Hematopoietic multipotent progenitor cell (in vitro differentiated cells): ENCODE data around the gene SRSF7. TPM values are rescaled to one million over a fixed set of nuclear protein-coding genes. Genes with fewer than 3 reads are reported as not detected.
A peak's percentile ranks its signal among the peaks of the same experiment; 100 is the strongest.
"Not testable (repeated sequence)": the region's sequence is repeated elsewhere in the genome, so short reads cannot be mapped to it uniquely, and the experiment has no call there.

ENCODE experiments used
- DNase-seq, 3 donors: peaks; one replicate each; pipeline ENCODE4 v3.0.0-alpha.2; 2011 to 2015; ENCODE audit warnings: low read depth in 2 of 3, low spot score in 2 of 3
- total RNA-seq: library from RNA; depleted of rRNA; stranded (reverse); fragments of >200 nt; gene quantifications from one replicate; pipeline ENCODE4 v1.2.3, GENCODE V29; 2012

The SRSF7 gene
- total RNA-seq, 1 donor: 93.2 TPM

DNA sequence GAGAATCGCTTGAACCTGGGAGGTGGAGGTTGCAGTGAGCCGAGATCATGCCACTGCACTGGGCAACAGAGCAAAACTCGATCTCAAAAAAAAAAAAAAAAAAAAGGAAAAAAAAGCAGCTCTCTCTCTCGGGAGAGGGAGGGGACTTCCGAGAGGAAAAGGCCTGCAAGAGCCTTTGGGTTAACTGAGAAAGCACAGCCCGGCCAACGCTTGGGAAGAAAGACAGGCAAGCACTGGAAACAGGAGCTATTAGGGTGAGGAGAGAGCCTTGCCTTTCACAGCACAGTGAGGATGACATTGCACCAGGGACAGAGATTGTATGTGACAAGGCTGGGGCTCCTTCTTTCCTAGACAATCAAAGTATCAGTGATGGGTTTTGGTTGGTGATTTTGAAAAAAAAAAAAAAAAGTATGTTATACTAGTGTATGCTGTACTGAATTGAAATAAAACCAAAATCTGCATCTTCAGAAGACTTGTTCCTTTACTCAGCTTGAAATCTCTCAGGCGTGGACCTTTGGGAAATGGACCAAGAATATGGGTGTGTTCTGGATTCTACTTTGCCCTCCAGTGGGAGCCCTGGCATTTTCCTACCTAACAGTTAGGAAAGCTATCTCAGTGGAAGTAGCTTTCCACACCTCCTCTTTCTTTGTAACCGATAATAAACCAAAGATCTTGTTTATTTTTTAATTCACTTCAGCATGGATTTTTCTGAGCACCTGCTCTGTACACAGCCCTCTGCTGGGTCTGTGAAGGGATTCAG, 16.7 kb downstream of the SRSF7 start:
- no peak for DNase-seq

DNA sequence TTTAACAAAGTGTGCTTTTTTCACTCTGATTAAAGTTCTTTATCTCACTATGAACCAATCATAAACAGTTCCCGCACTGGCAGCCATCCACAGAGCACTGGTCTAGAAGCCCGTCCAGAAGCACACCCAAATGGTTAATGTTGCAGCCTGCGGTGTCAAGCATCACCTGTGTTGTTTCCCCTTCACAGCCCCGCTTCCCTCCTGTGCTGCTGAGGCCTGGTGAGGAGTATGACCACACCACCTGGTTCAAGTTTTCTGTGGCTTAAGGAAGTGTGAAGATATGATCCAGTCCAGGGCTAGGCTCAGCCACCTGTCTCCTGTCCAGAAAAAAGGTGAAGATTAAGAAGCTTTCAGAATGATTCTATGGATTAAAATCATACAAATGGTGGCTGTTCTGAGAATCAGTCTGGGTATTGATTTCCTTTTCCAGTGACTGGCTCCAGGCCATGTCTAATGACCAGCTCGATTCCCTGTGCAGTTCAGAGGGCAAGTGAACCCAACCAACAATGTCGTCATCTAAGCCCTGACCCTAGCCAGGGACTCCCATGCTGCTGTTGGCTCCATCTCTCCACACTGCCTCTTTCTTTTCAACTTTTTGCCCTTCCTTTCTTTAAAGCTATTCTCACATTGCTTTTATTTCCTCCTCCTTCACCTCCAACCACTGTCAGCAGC, 17.7 kb downstream of the SRSF7 start:
- no peak for DNase-seq

DNA sequence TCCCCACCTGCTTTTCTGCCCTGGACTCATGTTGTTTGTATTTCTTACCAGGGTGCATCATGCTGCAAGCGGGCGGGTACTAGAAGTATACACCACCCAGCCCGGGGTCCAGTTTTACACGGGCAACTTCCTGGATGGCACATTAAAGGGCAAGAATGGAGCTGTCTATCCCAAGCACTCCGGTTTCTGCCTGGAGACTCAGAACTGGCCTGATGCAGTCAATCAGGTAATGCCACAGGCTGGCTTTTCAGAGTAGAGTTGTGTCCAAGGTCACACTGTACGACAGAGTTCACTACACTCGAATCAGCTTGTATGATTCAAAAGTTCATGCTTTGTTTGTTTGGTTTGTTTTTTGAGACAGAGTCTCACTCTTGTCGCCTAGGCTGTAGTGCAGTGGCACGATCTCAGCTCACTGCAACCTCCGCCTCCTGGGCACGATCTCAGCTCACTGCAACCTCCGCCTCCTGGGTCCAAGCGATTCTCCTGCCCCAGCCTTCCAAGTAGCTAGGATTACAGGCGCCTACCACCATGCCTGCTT, 19.4 kb downstream of the SRSF7 start:
- no peak for DNase-seq

DNA sequence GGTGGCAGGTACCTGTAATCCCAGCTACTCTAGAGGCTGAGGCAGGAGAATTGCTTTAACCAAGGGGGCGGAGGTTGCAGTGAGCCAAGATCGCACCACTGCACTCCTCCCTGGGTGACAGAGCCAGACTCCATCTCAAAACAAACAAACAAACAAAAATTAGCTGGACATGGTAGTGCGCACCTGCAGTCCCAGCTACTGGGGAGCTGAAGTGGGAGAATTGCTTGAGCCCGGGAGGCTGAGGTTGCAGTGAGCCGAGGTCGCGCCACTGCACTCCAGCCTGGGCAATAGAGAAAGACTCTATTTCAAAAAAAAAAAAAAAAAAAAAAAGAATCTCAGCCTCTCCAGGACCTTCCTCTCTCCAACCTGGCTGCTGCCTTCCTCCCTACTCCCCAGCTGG, 20.1 kb downstream of the SRSF7 start:
- no peak for DNase-seq

DNA sequence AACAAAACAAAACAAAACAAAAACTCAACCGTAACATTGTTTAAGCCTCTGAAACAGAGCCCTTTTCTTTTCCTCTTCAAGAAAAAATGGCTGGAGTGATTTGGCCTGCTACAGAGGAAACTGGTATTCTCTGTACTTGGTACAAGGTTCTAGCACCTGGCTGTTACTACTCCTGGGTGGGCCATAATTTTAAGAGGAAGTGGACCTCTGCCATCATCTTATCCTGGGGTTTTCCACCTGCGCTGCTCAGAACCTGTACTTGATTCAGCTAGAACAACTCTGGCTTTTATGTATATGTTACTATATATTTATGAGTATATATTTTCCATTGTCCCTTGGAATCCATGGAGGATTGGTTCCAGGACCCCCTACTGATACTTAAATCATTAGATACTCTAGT, 22.5 kb downstream of the SRSF7 start:
- DNase-seq: no peak

DNA sequence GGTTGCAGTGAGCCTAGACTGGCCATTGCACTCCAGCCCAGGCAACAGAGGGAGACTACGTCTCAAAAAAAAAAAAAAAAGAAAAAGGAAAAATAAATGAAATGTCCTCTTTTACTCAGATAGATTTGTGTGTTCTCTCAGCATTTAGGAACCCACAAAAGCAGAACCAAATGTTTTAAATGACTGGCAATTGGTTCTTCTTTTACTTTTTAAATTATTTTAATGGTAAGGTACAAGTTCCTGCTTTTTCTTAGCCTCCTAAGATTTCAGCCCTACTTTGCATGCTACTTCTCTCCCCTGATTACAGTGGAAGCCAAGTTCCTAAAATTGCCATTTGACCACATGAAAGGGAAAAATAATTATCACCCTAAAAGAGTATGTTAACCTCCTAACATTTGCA, 23.5 kb downstream of the SRSF7 start:
- DNase-seq: no peak

DNA sequence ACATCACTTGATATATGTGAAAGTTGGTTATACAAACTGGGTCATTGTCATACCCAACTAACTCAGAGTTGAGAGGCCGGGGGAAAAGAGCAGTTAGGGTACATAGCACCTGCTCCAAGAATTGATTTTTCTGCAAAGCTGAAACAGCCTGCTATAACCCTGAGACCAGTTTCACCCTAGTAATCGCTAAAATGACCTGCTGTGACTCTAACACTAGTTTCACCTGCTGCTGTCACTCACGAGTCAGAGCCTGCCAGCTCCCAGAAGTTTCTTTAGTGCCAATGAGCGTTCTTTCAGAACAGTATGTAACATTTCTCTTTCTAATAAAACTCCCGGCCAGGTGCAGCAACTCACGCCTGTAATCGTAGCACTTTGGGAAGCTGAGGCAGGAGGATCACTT, 28.0 kb downstream of the SRSF7 start:
- DNase-seq: no peak

DNA sequence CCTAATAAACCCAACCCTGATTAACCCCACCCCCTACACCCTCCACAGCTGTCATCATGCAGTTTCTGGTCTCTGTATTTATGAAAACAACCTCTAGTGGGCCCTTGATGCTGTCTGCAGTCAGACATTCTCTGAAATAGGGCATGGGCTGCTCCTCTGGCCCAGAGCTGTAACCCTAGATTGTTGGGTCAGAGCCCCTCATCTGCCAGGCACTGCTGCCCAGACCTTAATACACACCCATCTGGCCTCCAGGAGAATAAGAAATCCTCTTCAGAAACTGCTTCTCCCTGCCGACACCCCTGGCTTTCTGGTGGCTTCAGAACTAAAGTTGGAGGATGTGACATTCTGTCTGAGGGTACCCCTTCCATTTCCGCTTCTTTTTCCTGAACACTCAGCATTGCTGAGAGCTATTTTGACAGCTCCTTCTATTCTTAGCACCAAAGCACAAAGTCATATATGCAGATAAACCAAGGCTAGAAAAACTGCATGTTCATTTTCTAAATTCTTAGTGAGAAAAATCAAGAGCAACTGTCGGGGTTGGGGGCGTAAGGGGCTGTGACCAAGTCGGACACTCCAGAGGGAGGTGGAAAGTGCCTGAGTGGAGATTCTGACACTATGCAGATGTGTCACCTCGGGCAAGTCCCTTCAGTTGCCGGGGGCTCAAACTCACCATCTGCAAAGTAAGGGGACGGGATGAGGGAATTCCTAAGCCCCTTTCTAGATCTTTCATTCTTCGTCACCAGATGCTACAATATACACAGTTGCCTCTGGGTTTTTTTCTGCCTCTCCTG, 28.7 kb downstream of the SRSF7 start:
- peak in 2 of 3 donors; percentile 48 to 55 for DNase-seq

DNA sequence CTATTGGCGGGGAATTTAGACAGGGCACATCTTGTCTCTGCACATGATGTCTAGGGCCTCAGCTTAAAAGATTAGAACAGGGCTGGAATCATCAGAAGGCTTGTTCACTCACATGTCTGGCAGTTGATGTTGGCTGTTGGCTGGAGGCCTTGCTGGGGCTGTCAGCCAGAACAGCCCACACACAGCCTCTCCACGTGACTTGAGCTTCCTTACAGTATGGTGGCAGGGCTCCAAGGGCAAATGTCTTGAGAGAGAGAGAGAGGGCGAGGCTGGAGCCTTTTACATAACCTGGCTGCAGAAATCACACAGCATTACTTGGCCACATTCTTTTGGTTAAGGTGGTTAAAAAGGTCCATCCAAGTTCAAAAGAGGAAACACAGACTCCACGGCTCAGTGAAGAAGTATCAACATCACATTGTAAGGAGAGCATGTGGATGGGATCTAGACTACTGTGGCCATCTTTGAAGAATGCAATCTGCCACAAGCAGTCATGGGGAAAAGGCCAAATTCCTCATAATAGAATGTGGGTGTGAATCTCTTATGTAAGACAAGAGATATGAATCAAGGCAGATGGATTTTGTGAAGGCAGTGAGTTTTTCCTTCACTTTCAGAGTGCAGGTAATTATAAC, 30.4 kb downstream of the SRSF7 start:
- peak in 1 of 3 donors; percentile 40 for DNase-seq

DNA sequence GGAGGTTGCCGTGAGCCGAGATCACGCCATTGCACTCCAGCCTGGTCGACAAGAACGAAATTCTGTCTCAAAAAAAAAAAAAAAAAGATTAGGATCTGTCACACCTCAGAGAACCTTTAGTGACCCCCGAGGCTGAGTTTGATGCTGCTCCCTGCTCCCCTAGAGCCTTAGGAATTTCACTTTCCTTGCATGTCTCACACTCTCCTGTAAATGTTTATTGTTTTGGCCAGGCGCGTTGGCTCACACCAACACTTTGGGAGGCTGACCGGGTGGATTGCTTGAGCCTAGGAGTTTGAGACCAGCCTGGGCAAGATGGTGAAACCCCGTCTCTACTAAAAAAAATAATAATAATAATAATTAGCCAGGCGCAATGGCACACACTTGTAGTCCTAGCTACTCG, 31.5 kb downstream of the SRSF7 start:
- DNase-seq: no peak

DNA sequence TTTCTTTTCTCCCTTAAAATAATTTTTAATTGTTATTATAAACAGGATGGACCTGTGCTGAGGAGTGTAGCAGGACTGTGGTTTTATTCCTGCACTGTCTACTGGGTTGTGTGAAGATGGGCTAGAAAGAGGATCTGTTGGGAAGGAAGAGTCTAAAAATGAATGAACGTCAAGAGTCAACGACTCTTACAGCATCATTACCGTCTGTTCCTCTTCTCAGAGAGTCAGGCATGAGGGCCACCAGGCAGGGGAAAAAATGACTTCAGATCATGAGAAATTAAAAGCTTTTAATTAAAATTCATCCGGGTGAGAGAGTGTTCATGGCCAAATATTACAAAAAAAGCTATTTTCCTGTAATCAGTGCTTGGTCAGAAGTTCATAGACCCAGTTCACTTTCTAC, 32.6 kb downstream of the SRSF7 start:
- no peak for DNase-seq

DNA sequence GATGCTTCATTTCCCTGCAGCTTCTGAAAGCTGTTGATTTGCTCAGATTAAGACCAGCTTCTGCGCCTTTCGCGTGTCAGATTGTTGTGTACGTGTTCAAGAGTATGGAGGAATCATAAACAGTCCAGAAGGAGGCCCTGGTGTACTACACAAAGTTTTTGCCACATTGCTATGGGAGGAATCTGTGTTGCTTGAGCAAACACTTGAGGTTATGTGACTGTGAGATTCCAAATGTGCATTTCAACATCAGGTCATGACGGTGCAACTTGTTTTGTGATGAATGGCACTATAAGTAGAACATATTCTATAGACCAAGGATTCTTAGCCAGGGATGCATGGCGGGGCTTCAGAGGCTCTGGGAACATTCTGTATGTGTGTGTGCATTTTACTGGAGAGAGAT, 35.0 kb downstream of the SRSF7 start:
- DNase-seq: no peak

DNA sequence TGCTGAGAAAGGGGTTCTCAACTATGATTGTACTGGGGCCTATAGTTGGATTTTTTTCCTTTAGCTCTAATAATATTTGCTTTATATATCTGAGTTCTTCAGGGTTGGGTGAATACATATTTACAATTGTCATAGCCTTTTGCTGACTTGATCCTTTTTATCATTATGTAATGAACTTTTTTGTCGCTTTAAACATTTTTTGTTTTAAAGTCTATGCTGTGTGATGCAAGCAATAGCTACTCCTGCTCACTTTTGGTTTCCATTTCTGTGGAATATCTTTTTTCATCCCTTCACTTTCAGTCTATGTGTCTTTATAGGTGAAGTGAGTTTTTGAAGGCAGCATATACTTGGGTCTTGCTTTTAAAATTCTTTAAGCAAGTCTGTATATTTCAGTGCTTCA, 36.2 kb downstream of the SRSF7 start:
- DNase-seq: not testable (repeated sequence)

DNA sequence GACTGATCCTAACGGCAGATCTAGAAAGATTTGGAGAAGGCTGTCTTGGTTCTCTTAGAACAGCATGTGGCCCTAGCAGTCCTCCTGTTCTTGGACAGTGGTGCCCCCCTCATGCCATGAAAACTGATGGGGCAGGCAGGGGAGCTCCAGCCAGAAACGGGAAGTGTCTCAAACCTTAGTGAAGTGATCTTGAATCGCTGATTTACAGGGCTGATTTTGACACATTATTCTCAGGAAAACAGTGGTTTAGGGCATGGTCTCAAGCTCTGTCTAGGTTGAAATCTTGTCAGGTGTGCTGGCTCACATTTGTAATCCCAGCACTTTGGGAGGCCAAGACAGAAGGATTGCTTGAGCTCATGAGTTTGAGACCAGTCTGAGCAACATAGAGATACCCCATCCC, 37.8 kb downstream of the SRSF7 start:
- peak in 1 of 3 donors; percentile 10 for DNase-seq

DNA sequence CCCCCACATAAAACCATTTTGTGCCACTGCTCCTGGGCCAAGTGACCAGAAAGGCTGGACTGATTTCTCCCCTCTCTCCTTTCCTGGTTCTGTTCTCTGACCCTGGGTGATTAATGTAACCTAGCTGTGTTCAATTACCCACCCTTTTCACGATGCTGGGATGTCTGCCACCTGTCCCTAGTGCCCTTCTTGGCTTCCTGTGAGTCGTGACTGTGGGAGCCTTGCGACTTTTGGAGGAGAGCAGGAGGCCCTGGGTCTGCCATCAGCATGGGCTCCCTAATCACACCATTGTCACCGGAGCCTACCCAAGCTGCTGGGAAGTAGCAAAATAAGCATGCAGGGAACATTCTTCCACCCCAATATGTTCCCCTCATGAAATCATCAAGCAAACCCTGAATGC, 38.3 kb downstream of the SRSF7 start:
- DNase-seq: no peak

DNA sequence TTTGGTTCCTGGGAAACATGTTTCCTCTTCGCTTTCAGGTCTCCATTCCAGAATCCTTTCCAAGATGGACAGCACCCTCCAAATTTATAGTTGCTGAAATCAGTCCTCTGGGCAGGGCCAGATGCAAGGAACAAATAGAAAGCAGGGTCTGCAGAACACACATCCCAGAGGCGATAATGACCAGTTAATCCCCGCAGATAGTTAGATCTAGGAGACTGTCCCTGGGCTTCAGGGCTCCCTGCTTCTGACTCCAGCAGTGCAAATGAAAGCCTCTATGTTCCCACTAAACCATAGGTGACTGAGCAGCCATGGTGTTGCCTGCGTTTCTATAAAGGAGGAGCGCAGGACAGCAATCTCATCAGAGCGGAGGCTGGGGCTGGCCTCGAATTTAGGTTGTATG, 38.7 kb downstream of the SRSF7 start:
- DNase-seq: no peak

DNA sequence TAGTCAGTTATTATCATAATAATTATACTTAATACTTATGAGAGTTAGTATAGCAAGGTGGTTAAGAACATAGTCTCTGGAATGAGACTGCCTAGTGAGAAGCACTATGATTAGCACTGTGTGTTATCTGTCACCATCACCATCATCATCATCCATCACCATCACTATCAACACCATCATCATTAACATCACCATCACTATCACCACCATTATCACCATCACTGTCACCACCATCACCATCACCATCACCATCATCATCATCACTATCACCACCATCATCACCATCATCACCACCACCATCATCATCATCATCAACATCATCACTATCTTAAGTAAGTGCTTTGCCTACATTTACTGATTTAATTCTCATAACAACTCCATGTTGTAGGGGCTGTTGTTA, 39.6 kb downstream of the SRSF7 start:
- no peak for DNase-seq

DNA sequence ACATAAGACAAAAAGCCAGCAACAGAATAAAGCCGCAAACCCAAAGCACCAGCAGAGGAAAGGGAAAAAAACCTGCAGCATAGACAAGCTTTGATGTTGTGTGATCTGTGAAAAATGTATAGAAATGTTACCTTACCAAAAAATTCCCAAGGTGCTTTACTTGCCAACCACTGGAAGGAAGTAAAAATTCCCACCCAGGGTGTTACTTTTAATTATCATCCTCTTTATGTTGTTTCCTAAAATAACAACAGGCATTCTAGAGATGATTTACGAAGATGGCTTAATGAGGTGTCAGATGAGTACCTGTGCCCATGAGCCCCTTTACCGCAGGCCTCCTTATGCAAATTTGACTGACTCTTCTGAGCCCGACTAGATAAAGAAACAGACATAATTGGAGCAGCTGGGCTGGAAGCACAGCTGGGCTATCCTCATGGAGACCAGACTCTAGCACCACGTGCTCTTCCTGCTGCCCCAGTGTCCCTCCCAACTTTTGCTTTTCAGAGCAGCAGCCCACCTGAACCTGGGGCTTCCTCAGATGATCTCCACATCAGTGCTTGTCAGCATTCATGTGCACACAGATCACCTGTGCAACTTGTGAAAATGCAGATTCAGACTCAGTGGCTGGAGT, 41.5 kb downstream of the SRSF7 start:
- DNase-seq: no peak

DNA sequence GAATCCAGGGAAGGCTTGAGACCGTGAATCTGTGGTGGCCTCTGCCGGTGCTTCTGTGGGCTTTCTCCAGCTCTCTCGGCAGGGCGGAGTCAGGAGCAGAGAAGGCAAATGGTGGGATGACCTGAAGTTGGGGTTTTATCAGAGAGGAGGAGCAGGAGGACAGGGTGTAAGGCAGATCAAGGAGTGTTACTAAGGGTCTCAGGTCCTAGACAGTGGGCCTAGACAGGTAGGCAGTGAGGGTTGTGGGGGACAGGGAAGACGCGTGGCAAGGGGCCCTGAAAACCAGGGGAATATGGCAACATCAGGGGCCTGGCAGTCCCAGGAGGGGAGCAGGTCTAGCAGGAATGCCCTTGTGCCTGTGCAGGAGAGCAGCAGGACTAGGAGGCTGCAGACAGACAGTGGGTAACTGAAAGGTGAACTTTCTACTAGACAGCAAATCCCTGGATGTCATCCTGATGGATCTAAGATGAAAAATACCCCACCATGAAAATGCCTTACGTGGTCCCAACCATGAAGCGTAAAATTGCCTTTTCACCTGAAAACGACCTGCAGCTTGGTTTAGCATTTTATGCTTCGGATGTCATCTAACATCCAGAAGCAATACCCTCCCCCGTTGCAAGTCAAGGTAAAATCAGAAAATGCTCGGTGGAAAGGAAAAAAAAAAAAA, 42.1 kb downstream of the SRSF7 start:
- no peak for DNase-seq

DNA sequence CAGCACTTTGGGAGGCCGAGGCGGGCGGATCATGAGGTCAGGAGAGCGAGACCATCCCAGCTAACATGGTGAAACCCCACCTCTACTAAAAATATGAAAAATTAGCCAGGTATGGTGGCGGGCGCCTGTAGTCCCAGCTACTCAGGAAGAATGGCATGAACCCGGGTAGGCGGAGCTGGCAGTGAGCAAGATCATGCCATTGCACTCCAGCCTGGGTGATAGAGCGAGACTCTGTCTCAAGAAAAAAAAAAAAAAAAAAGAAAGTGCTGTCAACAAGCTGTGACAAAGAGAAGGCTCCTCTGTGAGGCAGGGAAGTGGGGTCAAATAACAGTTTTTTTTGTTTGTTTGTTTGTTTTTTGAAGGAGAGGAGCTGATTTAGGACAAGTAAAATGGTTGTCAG, 42.7 kb downstream of the SRSF7 start:
- DNase-seq: not testable (repeated sequence)
